Suprapubic skin (tissue), 3 donors: ENCODE measurements around the gene LANCL1.

Experiments used
- CTCF ChIP-seq, 2 donors: fragments of 200-600 bp in 1 of 2; fragments of 450-650 bp in 1 of 2; sonication (generic) in 1 of 2; IDR thresholded peaks; one replicate each; pipeline ENCODE4 v1.5.1; 2016 to 2019; ENCODE audit warnings: antibody characterized with exemption in 2 of 2, mild to moderate bottlenecking in 1 of 2, moderate library complexity in 1 of 2
- POLR2A ChIP-seq, 2 donors: fragments of 450-650 bp; IDR thresholded peaks; one replicate each; pipeline ENCODE4 v1.6.1; 2017; ENCODE audit warnings: antibody characterized with exemption in 2 of 2, mild to moderate bottlenecking in 2 of 2, moderate library complexity in 2 of 2

GRCh38 chr2:210410542-210410941 is 66.0 kb downstream of the LANCL1 start:
- TF ChIP-seq CTCF (IDR thresholded peaks at IDR 0.05) (no peak), POLR2A (IDR thresholded peaks at IDR 0.05) (no peak)
